Measurements from ENCODE around the gene CCR9. TPM values are rescaled to one million over a fixed set of nuclear protein-coding genes. Genes with fewer than 3 reads are reported as not detected.
A peak's percentile ranks its signal among the peaks of the same experiment; 100 is the strongest.

Gene CCR9
- total and polyA plus RNA-seq, 2 experiments from 2014 or later = not detected

- no peak for TF ChIP-seq CTCF (conservative IDR thresholded peaks at IDR 0.05; ENCODE audit: low read depth in 2 of 2)
- TF ChIP-seq JUNB (IDR thresholded peaks at IDR 0.05; ENCODE audit: unreplicated experiment) = no peak
- no peak for TF ChIP-seq STAT1 (IDR thresholded peaks at IDR 0.05; ENCODE audit: unreplicated experiment)
- TF ChIP-seq ZNF331 (CRISPR knock-in tag; IDR thresholded peaks at IDR 0.05; ENCODE audit: low read depth) = no peak
- TF ChIP-seq POLR2AphosphoS5 (IDR thresholded peaks at IDR 0.05; ENCODE audit: low read depth) = no peak
- TF ChIP-seq CREB1 (CRISPR knock-in tag; IDR thresholded peaks at IDR 0.05; ENCODE audit: low read depth) = no peak
- no peak for TF ChIP-seq ETS1 (IDR thresholded peaks at IDR 0.05)
Observed at GRCh38 chr3:45939341-45939771, 53.0 kb downstream of the CCR9 start (continued).

GRCh38 chr3:45940004-45940780 is 53.8 kb downstream of the CCR9 start:
- peaks cover 17% of the 10 kb centered on the region for H3K4me1 Mint-ChIP-seq
- H2AFZ ChIP-seq = no peak overlapping the region
- peaks cover 8% of the 10 kb centered on the region for H3K36me3 ChIP-seq (ENCODE audit: insufficient read depth)
- peak; percentile 14; the same call in 1 of the 3 replicates for ATAC-seq
- DNase-seq (ENCODE audit: low spot score) = peak; percentile 38
- H3K27me3 ChIP-seq (ENCODE audit: insufficient read depth) = no peaks in the 10 kb centered on the region
- H3K79me2 ChIP-seq (replicated peaks; ENCODE audit: insufficient read depth) = no peaks in the 10 kb centered on the region
- peaks cover 11% of the 10 kb centered on the region for H4K20me1 ChIP-seq (replicated peaks; ENCODE audit: insufficient read depth)
- H3K27me3 Mint-ChIP-seq (ENCODE audit: insufficient read depth, low read depth, poor library complexity) = peaks cover 2% of the 10 kb centered on the region
- no peaks in the 10 kb centered on the region; the same call in 2 of the 3 replicates for H3K9me3 Mint-ChIP-seq
- no peak for TF ChIP-seq ZNF462 (CRISPR knock-in tag; IDR thresholded peaks at IDR 0.05)
- TF ChIP-seq CREB1 (CRISPR knock-in tag; IDR thresholded peaks at IDR 0.05; ENCODE audit: low read depth) = no peak
- no peak for TF ChIP-seq ZNF331 (CRISPR knock-in tag; IDR thresholded peaks at IDR 0.05; ENCODE audit: low read depth)
- TF ChIP-seq EZH2 (IDR thresholded peaks at IDR 0.05; ENCODE audit: low read depth, unreplicated experiment) = no peak
- TF ChIP-seq JUNB (IDR thresholded peaks at IDR 0.05; ENCODE audit: unreplicated experiment) = no peak
- TF ChIP-seq NANOG (IDR thresholded peaks at IDR 0.05; ENCODE audit: borderline replicate concordance) = no peak
- TF ChIP-seq CTCF (conservative IDR thresholded peaks at IDR 0.05; ENCODE audit: low read depth in 2 of 2) = no peak
- TF ChIP-seq EZH2phosphoT487 (IDR thresholded peaks at IDR 0.05; ENCODE audit: unreplicated experiment) = no peak
- no peak for TF ChIP-seq STAT1 (IDR thresholded peaks at IDR 0.05; ENCODE audit: unreplicated experiment)
- peaks cover 21% of the 10 kb centered on the region for H3K36me3 Mint-ChIP-seq (ENCODE audit: low read depth)
- no peaks in the 10 kb centered on the region for H3F3A ChIP-seq (replicated peaks; ENCODE audit: low read depth)
- no peak overlapping the region for H3K4me3 Mint-ChIP-seq
- H3K4me1 ChIP-seq (ENCODE audit: insufficient read depth) = no peaks in the 10 kb centered on the region
- H3K27ac ChIP-seq (ENCODE audit: low read depth) = no peak overlapping the region
- H3K4me2 ChIP-seq = no peak overlapping the region
- no peak overlapping the region for H3K4me3 ChIP-seq
- no peaks in the 10 kb centered on the region for H3K9me2 ChIP-seq (ENCODE audit: insufficient read depth)
- H3K27ac Mint-ChIP-seq = peak overlapping the region; percentile 26; the same call in 1 of the 2 replicates

Data from GM23338 (cell line).